ENCODE data around the gene C1orf35. TPM values are rescaled to one million over a fixed set of nuclear protein-coding genes. Genes with fewer than 3 reads are reported as not detected.

C1orf35 gene
- total and polyA plus RNA-seq, 2 of the 4 experiments (the other 2 are of a cell fraction), result 4.3 to 13.0 TPM

DNA sequence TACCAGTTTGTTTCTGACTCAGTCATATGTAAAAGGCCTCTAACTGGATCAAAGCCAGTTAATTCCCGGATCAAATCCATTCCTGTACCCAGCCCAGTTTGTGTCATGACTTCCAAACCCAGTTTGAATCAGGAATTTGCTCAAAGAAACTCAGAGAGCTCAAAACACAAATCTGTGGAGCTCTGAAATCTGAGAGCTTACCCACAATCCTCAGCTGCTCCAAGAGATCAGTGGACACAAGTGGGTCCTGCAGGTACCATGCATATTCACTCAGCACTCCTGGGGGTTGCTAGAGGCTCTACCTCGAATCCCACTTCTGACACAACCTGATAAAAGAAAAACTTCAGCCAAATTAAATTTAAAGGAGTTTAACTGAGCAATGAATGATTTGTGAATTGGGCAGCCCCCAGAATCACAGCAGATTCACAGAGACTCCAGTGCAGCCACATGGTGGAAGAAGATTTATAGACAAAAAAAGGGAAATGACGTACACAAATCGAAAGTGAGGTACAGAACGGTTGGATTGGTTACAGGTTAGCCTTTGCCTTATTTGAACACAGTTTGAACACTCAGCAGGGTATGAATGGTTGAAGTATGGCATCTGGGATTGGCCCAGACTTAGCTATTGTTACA is 17.8 kb upstream of the C1orf35 start:
- H3K4me3 ChIP-seq (ENCODE audit: insufficient read depth, low read depth, low read length), result no peak overlapping the region
- no peak overlapping the region for H4K8ac ChIP-seq (ENCODE audit: low read depth in 2 of 2, low read length in 2 of 2)
- peak; percentile 32 for ATAC-seq (ENCODE audit: low read depth)
- H2BK20ac ChIP-seq (ENCODE audit: low read depth, low read length), result no peak overlapping the region
- no peaks in the 10 kb centered on the region for H3K36me3 ChIP-seq (ENCODE audit: control insufficient read depth, insufficient read depth, low read length)
- no peak overlapping the region for H2BK15ac ChIP-seq (ENCODE audit: low read depth, low read length)
- dilution Hi-C loops (cut with HindIII; ENCODE audit: low sequenced_read_pairs, unreplicated experiment) (no loop called here), intact Hi-C loops (cut with micrococcal nuclease) (no loop called here), in situ Hi-C loops (cut with MboI; ENCODE audit: low sequenced_read_pairs) (no loop called here)
- no peak overlapping the region for H3K56ac ChIP-seq (ENCODE audit: extremely low read depth, insufficient read depth, low read length)
- CTCF ChIA-PET, result interaction anchor here (0.8 kb wide), 1 partner anchor 10 kb away, joined by 4 read pairs; no protein-coding TSS in a partner anchor
- no peaks in the 10 kb centered on the region for H3K9me1 ChIP-seq (ENCODE audit: insufficient read depth, low read length)
- peak; percentile 26 for DNase-seq
- H4K91ac ChIP-seq (ENCODE audit: insufficient read depth, low read depth, low read length), result no peak overlapping the region
- no TSS peak for BruUV-seq (replicated peaks)
- no peak overlapping the region for H3K9ac ChIP-seq (ENCODE audit: low read depth, low read length)
- H3K14ac ChIP-seq (replicated peaks; ENCODE audit: low read depth, low read length), result no peak overlapping the region
- no peak overlapping the region for H3K4ac ChIP-seq (ENCODE audit: low read depth, low read length)
- H2AK9ac ChIP-seq (replicated peaks; ENCODE audit: low read depth, low read length, poor library complexity), result no peak overlapping the region
- no peak overlapping the region for H2BK5ac ChIP-seq (ENCODE audit: low read depth, low read length, poor library complexity, severe bottlenecking)
- POLR2A ChIA-PET (ENCODE audit: unreplicated experiment), result no interaction called here
- WGBS, 2 experiments (ENCODE audit: extremely low coverage in 2 of 2, insufficient read length in 1 of 2), result 50% methylated on average over 1 of the region's 5 CpGs; no CpG with 5 or more reads in 1 of the 2 experiments
- no peaks in the 10 kb centered on the region for H3K79me1 ChIP-seq (ENCODE audit: low read depth in 1 of 2, low read length in 2 of 2)
- peaks cover 17% of the 10 kb centered on the region for H3K27me3 ChIP-seq (ENCODE audit: control insufficient read depth, insufficient read depth, low read length)
- no peak overlapping the region for H3K27ac ChIP-seq (ENCODE audit: insufficient read depth, low read length)
- H2BK120ac ChIP-seq (ENCODE audit: low read depth, low read length), result no peak overlapping the region
- no peaks in the 10 kb centered on the region for H3K9me3 ChIP-seq (ENCODE audit: control insufficient read depth, insufficient read depth, low read length)
- H3K23ac ChIP-seq (ENCODE audit: low read depth, low read length), result no peak overlapping the region
- H2AFZ ChIP-seq (replicated peaks; ENCODE audit: low read length, poor library complexity), result no peak overlapping the region
- TF ChIP-seq, protein P1, sequence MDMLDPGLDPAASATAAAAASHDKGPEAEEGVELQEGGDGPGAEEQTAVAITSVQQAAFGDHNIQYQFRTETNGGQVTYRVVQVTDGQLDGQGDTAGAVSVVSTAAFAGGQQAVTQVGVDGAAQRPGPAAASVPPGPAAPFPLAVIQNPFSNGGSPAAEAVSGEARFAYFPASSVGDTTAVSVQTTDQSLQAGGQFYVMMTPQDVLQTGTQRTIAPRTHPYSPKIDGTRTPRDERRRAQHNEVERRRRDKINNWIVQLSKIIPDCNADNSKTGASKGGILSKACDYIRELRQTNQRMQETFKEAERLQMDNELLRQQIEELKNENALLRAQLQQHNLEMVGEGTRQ (IDR thresholded peaks at IDR 0.05; ENCODE audit: low read depth, low read length), result no peak
- TF ChIP-seq RCOR1 (IDR thresholded peaks at IDR 0.05; ENCODE audit: insufficient replicate concordance, low read length) (no peak), RAD21 (IDR thresholded peaks at IDR 0.05; ENCODE audit: low read length) (no peak), FOS (IDR thresholded peaks at IDR 0.05; ENCODE audit: low read depth, low read length) (no peak), NFE2L2 (IDR thresholded peaks at IDR 0.05; ENCODE audit: low read depth, low read length) (no peak), SMC3 (IDR thresholded peaks at IDR 0.05; ENCODE audit: low read depth, low read length) (no peak)
- TF ChIP-seq, protein P2, sequence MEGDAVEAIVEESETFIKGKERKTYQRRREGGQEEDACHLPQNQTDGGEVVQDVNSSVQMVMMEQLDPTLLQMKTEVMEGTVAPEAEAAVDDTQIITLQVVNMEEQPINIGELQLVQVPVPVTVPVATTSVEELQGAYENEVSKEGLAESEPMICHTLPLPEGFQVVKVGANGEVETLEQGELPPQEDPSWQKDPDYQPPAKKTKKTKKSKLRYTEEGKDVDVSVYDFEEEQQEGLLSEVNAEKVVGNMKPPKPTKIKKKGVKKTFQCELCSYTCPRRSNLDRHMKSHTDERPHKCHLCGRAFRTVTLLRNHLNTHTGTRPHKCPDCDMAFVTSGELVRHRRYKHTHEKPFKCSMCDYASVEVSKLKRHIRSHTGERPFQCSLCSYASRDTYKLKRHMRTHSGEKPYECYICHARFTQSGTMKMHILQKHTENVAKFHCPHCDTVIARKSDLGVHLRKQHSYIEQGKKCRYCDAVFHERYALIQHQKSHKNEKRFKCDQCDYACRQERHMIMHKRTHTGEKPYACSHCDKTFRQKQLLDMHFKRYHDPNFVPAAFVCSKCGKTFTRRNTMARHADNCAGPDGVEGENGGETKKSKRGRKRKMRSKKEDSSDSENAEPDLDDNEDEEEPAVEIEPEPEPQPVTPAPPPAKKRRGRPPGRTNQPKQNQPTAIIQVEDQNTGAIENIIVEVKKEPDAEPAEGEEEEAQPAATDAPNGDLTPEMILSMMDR (conservative IDR thresholded peaks at IDR 0.05; ENCODE audit: low read depth, low read length), result no peak
- H2AK5ac ChIP-seq (ENCODE audit: low read depth, low read length), result no peak overlapping the region
- no peak overlapping the region for H3K4me2 ChIP-seq (ENCODE audit: low read depth, low read length)
- H4K20me1 ChIP-seq (ENCODE audit: insufficient read depth, low read length), result no peaks in the 10 kb centered on the region
- H3K4me1 ChIP-seq (ENCODE audit: control insufficient read depth, insufficient read depth, low read length), result peaks cover 2% of the 10 kb centered on the region; the same call in 1 of the 2 replicates
- H3K18ac ChIP-seq (ENCODE audit: low read depth, low read length), result no peak overlapping the region
- no peak overlapping the region for H4K5ac ChIP-seq (ENCODE audit: low read depth, low read length)

All from IMR-90 (cell line).